ENCODE measurements around the gene PCDH15. TPM values are rescaled to one million over a fixed set of nuclear protein-coding genes. Genes with fewer than 3 reads are reported as not detected.

Gene PCDH15
- total and polyA plus RNA-seq, 2 of the 13 experiments (the other 11 are each of a cell fraction or from before 2014, with no cell fraction given) = not detected

- Histone ChIP-seq H3K4me2 (ENCODE audit: low read depth, low read length) (no peak overlapping the region), H3K9ac (ENCODE audit: insufficient read depth, low read depth, low read length) (no peak overlapping the region), H3K36me3 (replicated peaks in 1 of 2; ENCODE audit: control insufficient read depth in 1 of 2, insufficient read depth in 2 of 2, low read length in 2 of 2) (no peaks in the 10 kb centered on the region), H3K4me3 (replicated peaks in 1 of 3; ENCODE audit: insufficient read depth in 1 of 3, low read depth in 2 of 3, low read length in 3 of 3) (no peak overlapping the region), H4K20me1 (ENCODE audit: insufficient read depth, low read length) (no peaks in the 10 kb centered on the region; the same call in 1 of the 2 replicates), H3K4me1 (ENCODE audit: insufficient read depth, low read length) (no peaks in the 10 kb centered on the region), H3K9me3 (ENCODE audit: low read length) (no peaks in the 10 kb centered on the region), H3K27me3 (ENCODE audit: control insufficient read depth in 1 of 2, insufficient read depth in 2 of 2, low read length in 2 of 2) (no peaks in the 10 kb centered on the region), H3K27ac (ENCODE audit: extremely low read length, insufficient read depth, low read length) (no peak overlapping the region), H2AFZ (ENCODE audit: low read length) (no peak overlapping the region), H3K79me2 (ENCODE audit: insufficient read depth, low read length) (no peaks in the 10 kb centered on the region)
- ATAC-seq (no peak), DNase-seq (ENCODE audit: low spot score) (no peak), FAIRE-seq (no peak)
- TF ChIP-seq, protein P1, sequence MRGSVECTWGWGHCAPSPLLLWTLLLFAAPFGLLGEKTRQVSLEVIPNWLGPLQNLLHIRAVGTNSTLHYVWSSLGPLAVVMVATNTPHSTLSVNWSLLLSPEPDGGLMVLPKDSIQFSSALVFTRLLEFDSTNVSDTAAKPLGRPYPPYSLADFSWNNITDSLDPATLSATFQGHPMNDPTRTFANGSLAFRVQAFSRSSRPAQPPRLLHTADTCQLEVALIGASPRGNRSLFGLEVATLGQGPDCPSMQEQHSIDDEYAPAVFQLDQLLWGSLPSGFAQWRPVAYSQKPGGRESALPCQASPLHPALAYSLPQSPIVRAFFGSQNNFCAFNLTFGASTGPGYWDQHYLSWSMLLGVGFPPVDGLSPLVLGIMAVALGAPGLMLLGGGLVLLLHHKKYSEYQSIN (CRISPR knock-in tag; IDR thresholded peaks at IDR 0.05; ENCODE audit: borderline replicate concordance) = no peak
- no peak for TF ChIP-seq MEIS2 (CRISPR knock-in tag; IDR thresholded peaks at IDR 0.05)
- no peak for TF ChIP-seq ZNF251 (CRISPR knock-in tag; IDR thresholded peaks at IDR 0.05)
- TF ChIP-seq, protein P2, sequence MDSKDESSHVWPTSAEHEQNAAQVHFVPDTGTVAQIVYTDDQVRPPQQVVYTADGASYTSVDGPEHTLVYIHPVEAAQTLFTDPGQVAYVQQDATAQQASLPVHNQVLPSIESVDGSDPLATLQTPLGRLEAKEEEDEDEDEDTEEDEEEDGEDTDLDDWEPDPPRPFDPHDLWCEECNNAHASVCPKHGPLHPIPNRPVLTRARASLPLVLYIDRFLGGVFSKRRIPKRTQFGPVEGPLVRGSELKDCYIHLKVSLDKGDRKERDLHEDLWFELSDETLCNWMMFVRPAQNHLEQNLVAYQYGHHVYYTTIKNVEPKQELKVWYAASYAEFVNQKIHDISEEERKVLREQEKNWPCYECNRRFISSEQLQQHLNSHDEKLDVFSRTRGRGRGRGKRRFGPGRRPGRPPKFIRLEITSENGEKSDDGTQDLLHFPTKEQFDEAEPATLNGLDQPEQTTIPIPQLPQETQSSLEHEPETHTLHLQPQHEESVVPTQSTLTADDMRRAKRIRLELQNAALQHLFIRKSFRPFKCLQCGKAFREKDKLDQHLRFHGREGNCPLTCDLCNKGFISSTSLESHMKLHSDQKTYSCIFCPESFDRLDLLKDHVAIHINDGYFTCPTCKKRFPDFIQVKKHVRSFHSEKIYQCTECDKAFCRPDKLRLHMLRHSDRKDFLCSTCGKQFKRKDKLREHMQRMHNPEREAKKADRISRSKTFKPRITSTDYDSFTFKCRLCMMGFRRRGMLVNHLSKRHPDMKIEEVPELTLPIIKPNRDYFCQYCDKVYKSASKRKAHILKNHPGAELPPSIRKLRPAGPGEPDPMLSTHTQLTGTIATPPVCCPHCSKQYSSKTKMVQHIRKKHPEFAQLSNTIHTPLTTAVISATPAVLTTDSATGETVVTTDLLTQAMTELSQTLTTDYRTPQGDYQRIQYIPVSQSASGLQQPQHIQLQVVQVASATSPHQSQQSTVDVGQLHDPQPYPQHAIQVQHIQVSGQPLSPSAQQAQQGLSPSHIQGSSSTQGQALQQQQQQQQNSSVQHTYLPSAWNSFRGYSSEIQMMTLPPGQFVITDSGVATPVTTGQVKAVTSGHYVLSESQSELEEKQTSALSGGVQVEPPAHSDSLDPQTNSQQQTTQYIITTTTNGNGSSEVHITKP (CRISPR knock-in tag; IDR thresholded peaks at IDR 0.05; ENCODE audit: low read depth) = no peak
- TF ChIP-seq NCOA2 (CRISPR knock-in tag; IDR thresholded peaks at IDR 0.05) = no peak
- no peak for TF ChIP-seq KDM4B (CRISPR knock-in tag; IDR thresholded peaks at IDR 0.05)
- TF ChIP-seq NFKBIZ (CRISPR knock-in tag; IDR thresholded peaks at IDR 0.05) = no peak
- TF ChIP-seq KAT7 (CRISPR knock-in tag; IDR thresholded peaks at IDR 0.05; ENCODE audit: borderline replicate concordance) = no peak
- TF ChIP-seq ZBTB3 (CRISPR knock-in tag; IDR thresholded peaks at IDR 0.05; ENCODE audit: borderline replicate concordance, low read depth) = no peak
- BruUV-seq (replicated peaks) = no TSS peak
- 5% methylated on average over 3 of the region's 3 CpGs for WGBS (ENCODE audit: low lambda C conversion rate)
- POLR2A ChIA-PET = no interaction called here
- in situ Hi-C loops (cut with HindIII; ENCODE audit: extremely low pct_ligation_motif_present, low pct_unique_long_range_greater_than_20kb) = no loop called here
- intact Hi-C loops (cut with micrococcal nuclease; ENCODE audit: unreplicated experiment) = no loop called here
- CTCF ChIA-PET (ENCODE audit: low intra/inter-chr PET ratio, low total read pairs) = no interaction called here
These were observed 90.1 kb downstream of the PCDH15 start for GRCh38 chr10:54710918-54711317.

Measured in HepG2 (cell line).